ENCODE results near the gene DOCK2.

DOCK2 gene

GRCh38 chr5:170020423-170020822 is 383.3 kb downstream of the DOCK2 start:
- in situ Hi-C loops (cut with MboI; ENCODE audit: low sequenced_read_pairs): no loop called here

- in situ Hi-C loops (cut with MboI; ENCODE audit: low sequenced_read_pairs): no loop called here
Measured at GRCh38 chr5:170021506-170021905, 384.4 kb downstream of the DOCK2 start.

GRCh38 chr5:170025853-170026252 is 388.8 kb downstream of the DOCK2 start:
- in situ Hi-C loops (cut with MboI; ENCODE audit: low sequenced_read_pairs): no loop called here

- in situ Hi-C loops (cut with MboI; ENCODE audit: low sequenced_read_pairs): no loop called here
Measured at GRCh38 chr5:170028124-170028523, 391.0 kb downstream of the DOCK2 start.

GRCh38 chr5:170034231-170034630 is 397.2 kb downstream of the DOCK2 start:
- in situ Hi-C loops (cut with MboI; ENCODE audit: low sequenced_read_pairs): no loop called here

- in situ Hi-C loops (cut with MboI; ENCODE audit: low sequenced_read_pairs): no loop called here
Measured at GRCh38 chr5:170038241-170038640, 401.2 kb downstream of the DOCK2 start.

- in situ Hi-C loops (cut with MboI; ENCODE audit: low sequenced_read_pairs): no loop called here
Measured at GRCh38 chr5:170039830-170040229, 402.8 kb downstream of the DOCK2 start.

- in situ Hi-C loops (cut with MboI; ENCODE audit: low sequenced_read_pairs): no loop called here
Measured at GRCh38 chr5:170046241-170046640, 409.2 kb downstream of the DOCK2 start.

- in situ Hi-C loops (cut with MboI; ENCODE audit: low sequenced_read_pairs): no loop called here
Measured at GRCh38 chr5:170049713-170050112, 412.6 kb downstream of the DOCK2 start.

- in situ Hi-C loops (cut with MboI; ENCODE audit: low sequenced_read_pairs): no loop called here
Measured at GRCh38 chr5:170053896-170054295, 416.8 kb downstream of the DOCK2 start.

GRCh38 chr5:170055606-170056005 is 418.5 kb downstream of the DOCK2 start:
- in situ Hi-C loops (cut with MboI; ENCODE audit: low sequenced_read_pairs): no loop called here

- in situ Hi-C loops (cut with MboI; ENCODE audit: low sequenced_read_pairs): no loop called here
Measured at GRCh38 chr5:170056561-170057267, 419.6 kb downstream of the DOCK2 start.

GRCh38 chr5:170057311-170057710 is 420.2 kb downstream of the DOCK2 start:
- in situ Hi-C loops (cut with MboI; ENCODE audit: low sequenced_read_pairs): no loop called here

- in situ Hi-C loops (cut with MboI; ENCODE audit: low sequenced_read_pairs): no loop called here
Measured at GRCh38 chr5:170059221-170059620, 422.1 kb downstream of the DOCK2 start.

- in situ Hi-C loops (cut with MboI; ENCODE audit: low sequenced_read_pairs): no loop called here
Measured at GRCh38 chr5:170067152-170067551, 430.1 kb downstream of the DOCK2 start.

GRCh38 chr5:170067574-170068170 is 430.6 kb downstream of the DOCK2 start:
- in situ Hi-C loops (cut with MboI; ENCODE audit: low sequenced_read_pairs): no loop called here

GRCh38 chr5:170069512-170069911 is 432.4 kb downstream of the DOCK2 start:
- in situ Hi-C loops (cut with MboI; ENCODE audit: low sequenced_read_pairs): no loop called here

GRCh38 chr5:170070556-170071412 is 433.7 kb downstream of the DOCK2 start:
- in situ Hi-C loops (cut with MboI; ENCODE audit: low sequenced_read_pairs): no loop called here

- in situ Hi-C loops (cut with MboI; ENCODE audit: low sequenced_read_pairs): no loop called here
Measured at GRCh38 chr5:170071748-170072147, 434.7 kb downstream of the DOCK2 start.

- in situ Hi-C loops (cut with MboI; ENCODE audit: low sequenced_read_pairs): loop anchor here (25.0 kb wide), 1 partner anchor 112 kb away; no protein-coding TSS in a partner anchor
Measured at GRCh38 chr5:170075696-170076095, 438.6 kb downstream of the DOCK2 start.

- in situ Hi-C loops (cut with MboI; ENCODE audit: low sequenced_read_pairs): loop anchor here (25.0 kb wide), 1 partner anchor 111 kb away; no protein-coding TSS in a partner anchor
Measured at GRCh38 chr5:170076211-170076610, 439.1 kb downstream of the DOCK2 start.

GRCh38 chr5:170076739-170077138 is 439.7 kb downstream of the DOCK2 start:
- in situ Hi-C loops (cut with MboI; ENCODE audit: low sequenced_read_pairs): loop anchor here (25.0 kb wide), 1 partner anchor 111 kb away; no protein-coding TSS in a partner anchor
